Measurements from ENCODE around the gene PRKCE. TPM values are rescaled to one million over a fixed set of nuclear protein-coding genes. Genes with fewer than 3 reads are reported as not detected.

Gene PRKCE
- total RNA-seq, 1 donor from 2014 or later = 62.8 TPM

DNA sequence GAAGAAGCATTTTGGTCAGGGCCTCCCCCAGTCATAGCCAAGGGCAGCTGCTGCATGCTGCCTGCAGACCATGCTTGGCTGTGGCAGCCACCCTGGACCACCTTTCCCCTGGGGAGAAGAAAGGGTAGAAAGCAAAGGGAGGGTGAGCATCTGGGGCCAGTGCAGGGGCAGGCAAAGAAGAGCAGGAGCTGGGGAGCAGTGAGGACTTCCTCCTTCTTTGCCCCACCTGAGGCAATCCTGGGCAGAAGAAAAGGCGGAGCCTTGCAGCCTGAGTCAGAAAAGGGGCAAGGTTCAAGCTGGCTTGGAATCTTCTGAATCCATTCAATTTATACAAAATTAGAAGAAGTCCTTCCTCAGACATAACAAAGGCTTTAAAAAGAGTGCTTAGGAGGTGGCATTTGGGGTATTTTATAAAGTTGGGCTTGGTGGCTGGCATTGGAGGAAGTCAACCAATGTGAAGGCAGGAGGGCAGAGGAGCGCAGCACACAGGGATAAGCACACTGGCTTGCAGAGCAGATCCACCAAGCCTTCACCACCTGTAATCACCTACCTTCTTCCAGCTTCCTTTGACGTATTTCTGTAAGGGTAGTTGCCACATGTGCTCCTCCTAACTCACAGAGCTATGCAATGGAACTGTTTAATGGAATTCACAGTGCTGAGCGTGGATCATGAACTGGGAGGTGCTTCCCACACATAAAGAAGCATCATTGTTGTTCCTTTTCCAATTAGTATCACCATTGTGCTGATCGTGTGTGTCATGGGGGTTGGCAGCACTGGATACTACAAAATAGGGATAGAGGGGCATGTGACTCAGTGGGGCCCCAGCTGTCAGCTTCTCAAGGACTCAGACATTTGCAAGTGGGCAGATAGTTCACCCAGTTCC, 491.3 kb downstream of the PRKCE start:
- no peak for DNase-seq (ENCODE audit: low spot score in 2 of 2)
- FAIRE-seq = no peak

DNA sequence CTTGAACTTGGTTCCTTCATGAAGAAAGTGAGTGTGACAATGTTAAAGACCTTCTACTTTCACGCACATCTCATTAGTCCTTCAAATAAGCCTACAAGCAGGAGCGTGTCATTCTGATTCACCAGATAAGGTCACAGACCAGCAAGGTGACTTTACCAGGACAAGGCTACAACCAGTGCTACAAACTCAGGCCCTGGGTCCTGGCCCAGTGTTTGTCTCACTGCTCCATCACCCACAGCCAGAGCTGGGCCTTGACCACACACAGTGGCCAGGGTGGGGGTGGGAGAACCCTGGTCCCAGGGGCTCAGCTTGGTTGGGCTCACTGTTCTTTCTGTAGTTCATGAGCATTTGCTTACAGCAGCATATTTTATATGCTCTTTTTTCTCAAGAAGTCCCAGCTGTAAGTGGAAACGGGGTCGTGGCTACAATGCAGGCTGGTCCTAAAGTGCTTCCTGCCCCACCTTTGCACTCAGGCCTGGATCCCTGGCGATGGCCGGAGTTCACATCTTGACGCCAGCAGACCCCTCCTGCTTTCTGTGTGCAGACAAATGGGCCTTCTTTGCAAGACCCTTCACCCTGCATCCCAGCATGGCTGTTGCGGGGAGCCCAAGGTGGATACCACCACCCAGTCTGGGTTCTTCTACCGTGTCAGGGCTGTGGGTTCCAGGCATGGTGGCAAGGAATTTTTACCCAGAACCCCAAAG, 492.1 kb downstream of the PRKCE start:
- FAIRE-seq = no peak
- no peak for DNase-seq (ENCODE audit: low spot score in 2 of 2)

DNA sequence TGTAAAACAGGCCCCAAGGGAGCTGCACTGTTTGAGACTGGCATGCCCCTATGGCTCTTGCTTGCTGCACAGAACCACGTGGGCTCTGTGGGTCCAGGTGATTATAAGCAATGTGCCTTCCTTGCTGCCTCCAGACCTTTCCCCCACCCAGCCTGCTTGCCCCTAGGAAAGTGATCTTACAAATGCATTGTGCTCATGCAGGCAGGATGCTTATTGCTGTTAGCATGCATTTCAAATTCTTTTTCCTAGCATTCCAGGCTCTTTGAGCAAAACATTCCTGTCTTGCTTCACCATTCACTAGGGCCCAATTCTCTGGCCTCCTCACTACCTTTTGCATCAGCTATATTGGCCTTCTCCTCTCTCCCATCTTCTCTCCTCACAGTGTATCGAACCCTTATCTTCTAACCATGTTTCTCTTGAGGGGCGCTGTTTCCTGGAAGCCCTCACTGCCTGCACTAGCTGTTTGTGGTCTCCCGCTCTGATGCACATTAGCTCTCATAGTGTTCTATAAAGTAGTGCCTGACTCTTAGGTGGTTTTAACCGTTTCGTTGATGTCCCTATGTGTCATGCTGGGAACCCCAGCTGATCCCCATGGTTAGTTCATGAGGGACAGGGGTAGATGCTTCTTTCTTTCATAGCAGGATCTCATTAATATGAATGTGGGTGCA, 492.8 kb downstream of the PRKCE start:
- FAIRE-seq (no peak), DNase-seq (ENCODE audit: low spot score in 2 of 2) (no peak)

DNA sequence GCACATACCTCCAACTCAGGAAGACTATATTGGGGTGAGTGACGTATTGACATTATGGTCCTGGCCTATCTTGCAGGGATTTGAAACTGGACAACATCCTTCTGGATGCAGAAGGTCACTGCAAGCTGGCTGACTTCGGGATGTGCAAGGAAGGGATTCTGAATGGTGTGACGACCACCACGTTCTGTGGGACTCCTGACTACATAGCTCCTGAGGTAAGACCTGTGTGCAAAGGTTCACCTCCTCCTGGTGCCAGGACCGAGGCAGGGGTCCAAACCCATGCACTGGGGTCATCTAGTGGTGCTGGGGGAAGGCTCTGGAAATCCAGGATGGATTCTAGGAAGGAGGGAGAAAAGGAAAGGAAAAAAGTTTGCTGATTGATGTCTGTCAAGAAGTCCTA, 493.5 kb downstream of the PRKCE start:
- FAIRE-seq (no peak), DNase-seq (ENCODE audit: low spot score in 2 of 2) (no peak)

DNA sequence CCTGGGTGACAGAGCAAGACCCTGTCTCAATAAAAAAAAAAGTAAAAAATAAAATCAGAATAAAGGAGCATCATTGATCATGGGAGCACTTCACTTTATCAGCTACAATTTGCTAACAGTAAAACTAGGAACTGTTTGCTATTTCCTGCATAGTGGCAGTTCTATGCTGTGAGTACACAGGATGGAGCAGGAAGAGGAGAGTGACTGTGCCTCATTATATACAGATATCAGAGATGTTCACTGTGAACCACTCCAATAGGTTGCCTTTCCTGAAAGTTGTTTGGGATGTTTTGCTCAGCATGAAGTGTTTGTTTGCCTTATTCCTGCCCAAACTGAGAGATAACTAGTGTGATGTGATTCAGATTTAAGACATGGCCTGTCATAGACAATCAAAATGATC, 494.4 kb downstream of the PRKCE start:
- DNase-seq (ENCODE audit: low spot score in 2 of 2) (no peak), FAIRE-seq (no peak)

DNA sequence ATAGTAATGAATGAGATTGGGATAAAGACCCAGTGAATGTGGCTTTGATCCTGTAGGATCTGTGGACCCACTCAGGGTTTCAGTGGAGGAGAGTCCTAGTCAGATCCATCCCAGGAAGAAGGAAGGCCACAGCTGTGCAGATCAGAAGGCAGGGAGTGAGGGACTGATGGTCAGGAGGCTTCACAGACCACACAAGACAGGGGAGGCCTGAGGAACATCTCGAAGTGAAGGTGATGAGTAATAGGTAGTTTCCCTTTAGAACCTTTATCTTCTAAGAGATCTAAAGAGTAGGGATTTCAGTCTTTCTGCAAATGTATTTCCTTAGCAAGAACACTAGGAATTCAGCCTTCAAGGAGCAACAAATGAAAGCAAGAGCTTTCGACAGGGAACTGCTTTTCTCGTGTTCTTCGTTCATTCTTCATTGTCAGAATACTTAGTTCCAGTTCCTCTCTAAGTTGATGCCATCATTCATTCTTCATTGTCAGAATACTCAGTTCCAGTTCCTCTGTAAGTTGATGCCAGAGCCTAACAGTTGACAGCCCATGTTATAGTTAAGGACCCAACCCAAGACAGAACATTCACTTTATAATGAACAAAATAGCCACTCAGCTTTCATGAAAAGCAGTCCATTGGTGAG, 495.5 kb downstream of the PRKCE start:
- no peak for FAIRE-seq
- no peak for DNase-seq (ENCODE audit: low spot score in 2 of 2)

DNA sequence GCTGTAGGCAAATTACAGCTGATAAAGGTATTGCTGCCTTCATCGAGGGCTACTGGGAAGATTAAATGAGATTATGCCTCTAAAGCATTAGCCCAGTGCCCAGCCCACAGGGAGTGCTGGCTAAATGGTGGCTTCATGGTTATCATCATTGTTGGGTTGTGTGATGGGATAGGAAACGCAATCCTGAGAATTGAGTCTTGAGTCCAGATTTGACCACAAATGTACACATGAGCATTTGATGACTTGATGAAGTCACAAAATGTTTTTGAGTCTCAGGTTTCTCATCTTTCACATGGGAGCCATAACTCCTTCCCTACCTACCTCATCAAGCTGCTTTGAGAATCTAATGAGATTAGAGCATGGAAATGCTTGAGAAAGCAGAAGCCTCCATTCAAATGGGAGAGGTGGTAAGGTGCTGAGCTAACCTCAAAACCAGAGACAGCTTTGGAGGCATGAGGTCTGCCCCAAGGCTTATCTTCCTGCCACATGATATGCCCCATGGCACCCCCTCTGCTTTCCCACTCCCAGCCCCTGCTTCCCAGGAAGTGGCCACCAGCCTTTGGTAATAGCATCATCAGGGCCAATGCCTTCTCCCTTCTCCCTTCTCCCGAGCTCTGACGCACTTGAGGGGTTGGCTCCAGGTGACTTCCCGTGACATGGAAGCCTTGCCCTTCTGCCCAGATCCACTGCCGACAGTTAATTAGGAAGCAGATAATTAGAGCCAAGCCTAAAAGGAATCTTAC, 496.3 kb downstream of the PRKCE start:
- FAIRE-seq (no peak), DNase-seq (ENCODE audit: low spot score in 2 of 2) (no peak)

DNA sequence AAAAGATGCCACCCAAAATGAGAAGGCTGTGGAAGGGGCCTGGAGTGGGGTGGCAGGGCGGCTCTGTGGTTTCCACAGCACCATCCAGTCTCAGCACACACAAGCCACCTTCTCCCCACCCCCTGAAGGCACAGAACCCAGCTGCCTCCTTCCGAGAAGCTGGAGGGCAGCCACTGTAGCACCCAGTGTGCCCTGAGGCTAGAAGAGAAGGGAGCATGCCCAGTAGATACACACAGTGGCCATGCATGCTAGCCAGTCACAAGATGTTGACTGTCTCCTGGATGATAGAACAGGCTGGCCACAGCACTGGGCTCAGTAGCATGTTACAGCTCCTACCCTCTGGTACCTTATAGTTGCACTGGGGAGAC, 496.9 kb downstream of the PRKCE start:
- FAIRE-seq (no peak), DNase-seq (ENCODE audit: low spot score in 2 of 2) (no peak)

DNA sequence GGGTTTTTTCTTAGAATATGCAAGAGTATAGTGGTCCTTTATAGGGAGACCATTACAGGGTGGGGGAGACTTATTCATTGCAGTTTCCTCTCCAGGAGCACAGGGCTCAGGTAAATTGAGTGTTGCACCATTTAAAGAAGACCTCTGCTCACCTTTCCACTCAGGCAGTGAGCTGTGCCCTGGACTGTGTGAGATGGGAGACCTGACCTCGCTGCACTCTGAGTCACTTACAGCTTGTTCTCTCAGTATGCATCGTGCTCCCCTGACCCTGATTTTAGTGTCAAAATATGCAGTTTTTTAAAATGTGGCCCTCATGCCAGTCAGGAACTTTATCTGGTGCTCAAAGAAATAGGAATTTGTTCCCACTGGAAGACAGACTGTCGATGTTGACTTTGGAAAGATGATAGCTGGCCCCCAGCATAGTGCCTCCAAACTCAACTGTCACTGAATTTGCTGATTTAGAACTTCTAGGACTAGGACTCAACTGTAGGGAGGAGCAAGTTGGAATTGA, 499.0 kb downstream of the PRKCE start:
- DNase-seq (ENCODE audit: low spot score in 2 of 2) (no peak), FAIRE-seq (no peak)

DNA sequence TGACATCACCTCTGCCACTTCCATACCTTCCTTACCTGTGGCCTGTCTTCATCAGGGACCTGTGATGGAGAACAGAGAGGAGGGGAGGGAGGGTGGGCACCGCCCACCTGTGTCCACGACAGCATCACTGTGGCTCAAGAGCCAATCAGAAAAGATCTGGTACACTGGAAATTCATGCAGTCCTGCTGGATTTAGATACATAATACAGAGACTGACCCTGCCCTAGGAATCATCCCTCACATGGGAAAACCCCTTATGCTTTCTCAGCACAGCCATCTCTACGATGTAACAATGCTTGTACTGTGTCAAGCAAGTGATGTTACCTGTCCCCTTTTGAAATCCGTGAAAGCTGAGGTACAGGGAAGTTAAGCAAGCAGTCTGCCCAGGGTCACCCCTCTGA, 500.1 kb downstream of the PRKCE start:
- DNase-seq (ENCODE audit: low spot score in 2 of 2) (no peak), FAIRE-seq (no peak)

DNA sequence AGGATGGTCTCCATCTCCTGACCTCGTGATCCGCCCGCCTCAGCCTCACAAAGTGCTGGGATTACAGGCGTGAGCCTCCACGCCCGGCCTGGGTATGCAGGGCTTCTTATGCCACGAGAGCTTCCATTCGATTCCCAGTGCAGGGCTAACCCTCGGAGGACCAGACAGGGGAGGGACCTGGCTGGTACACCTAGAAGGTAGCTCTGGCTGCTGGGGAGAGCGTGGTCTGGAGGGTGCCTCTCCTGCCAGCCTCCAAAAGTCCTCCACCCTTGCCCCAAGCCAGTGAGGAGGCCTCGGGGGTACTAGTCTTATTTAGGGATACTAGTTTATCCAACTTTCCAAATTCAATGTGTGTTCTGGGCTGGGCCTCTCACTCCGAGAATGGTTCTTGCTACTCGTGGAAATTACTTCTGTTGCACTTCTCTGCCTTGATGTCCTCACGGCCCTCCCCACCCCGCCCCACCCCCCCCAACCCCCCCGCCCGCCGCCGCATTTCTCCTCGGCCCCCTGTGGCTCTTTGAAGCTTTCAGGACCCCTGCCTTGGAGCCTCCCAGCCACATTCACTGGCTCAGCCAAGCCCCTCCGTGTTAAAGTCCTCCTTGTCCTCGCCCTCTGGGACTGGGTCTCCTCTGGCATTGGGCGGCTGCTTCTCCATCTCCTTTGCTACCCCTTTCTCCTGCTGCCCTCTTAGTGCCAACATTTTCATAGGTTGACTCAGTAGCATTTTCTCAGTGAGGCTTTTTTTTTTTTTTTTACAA, 502.7 kb downstream of the PRKCE start:
- no peak for DNase-seq (ENCODE audit: low spot score in 2 of 2)
- FAIRE-seq = no peak

DNA sequence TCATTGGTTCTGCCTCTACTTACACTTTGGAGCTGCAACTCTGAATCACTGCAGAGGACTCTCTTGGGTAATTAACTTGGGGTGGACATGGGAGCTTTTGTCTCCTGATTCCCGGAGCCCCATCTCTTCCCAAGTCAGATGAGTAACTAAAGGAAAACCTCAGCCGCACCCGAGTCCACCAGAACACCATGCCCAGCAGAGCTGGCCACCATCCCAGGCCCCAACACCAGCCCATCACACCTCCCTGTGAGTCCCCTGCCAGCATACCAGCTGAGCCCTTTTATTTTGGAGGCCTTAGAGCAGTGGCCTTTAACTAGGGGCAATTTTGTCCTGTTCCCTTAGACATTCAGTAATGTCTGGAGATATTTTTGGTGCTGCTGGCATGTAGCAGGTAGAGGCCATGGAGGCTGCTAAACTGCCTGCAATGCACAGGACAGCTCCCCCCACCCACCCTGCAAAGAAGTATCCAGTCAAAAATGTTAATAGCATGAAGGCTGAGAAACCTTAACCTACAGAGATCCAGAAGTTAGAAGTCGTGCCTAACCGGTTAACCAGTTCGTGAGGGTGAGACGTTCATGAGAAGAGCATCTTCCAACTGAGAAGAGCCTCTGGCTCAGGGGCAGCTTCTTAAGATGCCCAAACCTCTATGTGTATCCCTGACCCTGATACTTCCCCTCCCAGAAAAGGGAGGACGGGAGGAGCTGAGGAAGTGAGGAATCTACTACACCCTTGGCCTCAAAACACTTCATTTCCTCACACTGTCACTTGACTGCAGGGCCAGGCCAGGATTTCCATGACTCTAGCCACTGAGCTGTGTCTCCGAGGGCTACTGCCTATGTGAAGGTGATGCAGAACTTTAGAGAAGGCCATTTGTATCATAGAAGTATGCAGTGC, 505.8 kb downstream of the PRKCE start:
- FAIRE-seq = no peak
- DNase-seq (ENCODE audit: low spot score in 2 of 2) = no peak

DNA sequence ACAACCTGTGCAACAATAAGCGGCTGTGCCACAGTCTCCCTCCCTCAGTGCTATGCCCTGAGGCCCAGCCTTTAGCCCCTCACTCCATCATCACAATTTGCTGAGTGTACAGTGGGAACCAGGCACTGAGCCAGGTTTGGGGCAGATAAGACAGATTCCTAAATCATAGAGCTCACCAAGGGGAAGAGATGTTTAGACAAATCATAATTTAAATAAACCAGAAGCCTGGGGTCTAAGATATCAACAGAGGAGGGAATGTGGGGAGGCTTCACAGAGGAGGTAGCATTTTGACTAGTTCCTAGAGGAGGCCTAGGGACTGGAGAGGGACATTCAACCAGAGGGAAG, 506.5 kb downstream of the PRKCE start:
- FAIRE-seq = no peak

DNA sequence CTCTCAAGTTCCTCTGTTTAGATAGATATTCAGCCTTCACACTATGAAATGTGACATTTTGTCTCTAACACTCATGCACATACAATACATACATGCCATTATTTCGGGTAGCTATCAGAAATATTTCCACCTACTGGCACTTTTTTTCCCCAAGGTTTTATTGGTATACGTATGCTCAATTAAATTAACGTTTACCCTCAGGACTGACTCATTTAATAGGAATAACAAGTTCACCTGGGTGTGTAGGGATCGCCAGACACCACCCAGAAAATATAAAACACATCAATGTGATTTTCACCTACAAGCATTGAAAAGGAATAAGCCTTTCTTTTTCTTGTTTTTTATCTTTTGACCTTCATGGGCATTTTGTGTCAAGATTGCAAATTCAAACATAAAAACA, 507.2 kb downstream of the PRKCE start:
- DNase-seq (ENCODE audit: low spot score in 2 of 2) (no peak), FAIRE-seq (no peak)

More for the DNA sequence above, 506.5 kb downstream of the PRKCE start:
- no peak for DNase-seq (ENCODE audit: low spot score in 2 of 2)

DNA sequence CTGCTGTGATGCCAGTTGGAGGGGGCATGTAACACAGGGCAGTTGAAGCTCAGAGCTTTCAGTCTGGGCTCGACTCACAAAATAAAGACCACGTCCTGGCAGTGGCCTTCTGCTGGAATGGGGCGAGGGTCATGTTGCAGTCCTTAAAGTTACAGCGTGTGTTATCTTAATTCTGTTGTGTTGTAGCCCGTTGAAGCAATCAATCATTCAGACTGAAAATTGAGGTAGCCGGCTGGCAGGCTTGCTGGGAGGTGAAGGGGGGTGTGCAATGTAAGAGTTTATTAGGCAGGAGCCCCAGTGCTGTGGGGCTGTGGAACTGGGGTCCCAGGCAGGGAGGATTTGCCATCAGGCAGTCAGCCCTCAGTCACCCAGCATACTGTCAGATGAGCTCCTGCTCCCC, 508.9 kb downstream of the PRKCE start:
- DNase-seq (ENCODE audit: low spot score in 2 of 2) = no peak
- FAIRE-seq = no peak

DNA sequence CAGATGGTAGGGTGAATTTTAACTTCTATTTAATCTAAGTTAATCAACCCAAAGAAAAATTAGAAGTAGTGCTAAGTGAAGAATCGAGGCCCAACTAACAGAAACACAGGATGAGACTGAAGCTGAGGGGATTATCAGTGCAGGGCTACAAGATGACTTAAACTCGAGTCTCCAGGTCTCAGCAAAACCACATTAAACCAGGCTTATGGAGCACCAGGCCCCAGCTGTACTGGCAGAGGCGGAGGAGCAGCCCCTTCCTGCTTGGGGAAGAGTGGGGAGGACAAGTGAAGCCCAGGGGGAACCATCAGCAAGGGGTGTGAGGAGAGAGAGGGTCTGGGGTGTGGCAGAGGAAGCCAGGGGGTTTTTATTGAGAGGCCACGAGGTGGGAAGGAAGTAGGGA, 509.8 kb downstream of the PRKCE start:
- FAIRE-seq (no peak), DNase-seq (ENCODE audit: low spot score in 2 of 2) (no peak)

DNA sequence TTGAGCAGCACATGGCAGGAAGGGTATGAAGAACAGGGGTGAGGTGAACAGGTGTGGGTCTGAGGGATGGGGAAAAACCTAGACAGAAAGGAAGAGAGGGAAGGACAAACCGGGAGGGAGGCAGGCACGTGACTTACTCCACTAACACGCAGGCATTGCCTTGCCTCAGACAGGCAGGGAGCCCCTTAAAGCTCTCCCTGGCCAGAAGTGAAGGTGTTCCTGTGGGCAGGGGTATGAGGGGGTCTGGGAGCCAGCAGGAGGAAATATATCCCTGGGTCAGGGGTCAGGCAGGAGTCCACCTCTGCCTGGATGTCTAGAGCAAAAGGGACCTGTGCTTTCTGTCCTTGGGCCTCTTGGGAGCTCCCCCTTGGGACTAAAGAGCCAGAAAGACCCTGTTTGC, 510.4 kb downstream of the PRKCE start:
- no peak for FAIRE-seq
- no peak for DNase-seq (ENCODE audit: low spot score in 2 of 2)

DNA sequence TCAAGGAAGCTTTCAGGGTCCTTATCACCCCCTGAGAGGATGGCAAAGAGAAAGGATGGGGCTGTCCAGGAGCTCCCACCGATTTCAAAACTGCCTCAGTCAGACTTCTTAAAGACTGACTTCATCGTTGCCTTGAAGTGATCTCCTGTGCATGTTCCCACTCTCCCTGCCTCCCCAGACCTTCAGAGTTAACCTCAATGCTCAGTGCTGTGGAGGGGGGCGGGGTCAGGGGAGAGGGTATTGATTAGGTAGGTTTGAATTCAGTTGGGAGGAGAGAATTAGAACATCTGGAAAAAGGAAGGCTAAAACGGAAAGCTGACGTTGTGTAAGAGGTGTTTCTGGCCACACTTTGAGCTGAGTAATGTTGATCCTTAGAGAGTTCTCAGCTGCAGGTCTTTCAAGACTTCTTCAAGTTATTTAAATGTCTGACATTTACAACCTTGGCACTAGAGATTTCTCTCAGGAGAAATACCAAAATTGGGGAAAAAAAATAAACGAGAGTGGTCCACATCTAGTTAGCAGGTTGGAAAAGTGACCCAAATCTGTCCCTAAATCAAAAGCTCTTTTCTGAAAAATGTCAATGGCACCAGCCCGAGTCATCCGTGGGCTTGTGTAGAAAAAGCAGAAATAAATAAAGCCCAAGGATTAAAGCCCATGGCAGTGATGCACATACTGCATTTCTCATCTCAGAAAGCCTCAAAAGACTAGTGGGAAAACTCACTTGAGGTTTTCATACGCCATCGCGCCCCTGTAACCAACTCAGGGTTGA, 511.0 kb downstream of the PRKCE start:
- DNase-seq (ENCODE audit: low spot score in 2 of 2) = no peak
- no peak for FAIRE-seq

Measured in frontal cortex (tissue), 4 donors.